Testis (tissue), 2 donors: ENCODE results near the gene ERVFRD-1.

Experiments used
- CTCF ChIP-seq, 3 experiments: fragments of 450-650 bp in 2 of 3; fragments of 200-600 bp in 1 of 3; sonication (generic) in 1 of 3; IDR thresholded peaks; one replicate each; pipeline ENCODE4 v1.5.1; 2016 to 2019; ENCODE audit warnings: antibody characterized with exemption in 3 of 3, mild to moderate bottlenecking in 2 of 3, moderate library complexity in 1 of 3
- POLR2A ChIP-seq: fragments of 450-650 bp; IDR thresholded peaks from one replicate; pipeline ENCODE4 v1.6.1; 2017; ENCODE audit warnings: antibody characterized with exemption, mild to moderate bottlenecking, moderate library complexity

DNA sequence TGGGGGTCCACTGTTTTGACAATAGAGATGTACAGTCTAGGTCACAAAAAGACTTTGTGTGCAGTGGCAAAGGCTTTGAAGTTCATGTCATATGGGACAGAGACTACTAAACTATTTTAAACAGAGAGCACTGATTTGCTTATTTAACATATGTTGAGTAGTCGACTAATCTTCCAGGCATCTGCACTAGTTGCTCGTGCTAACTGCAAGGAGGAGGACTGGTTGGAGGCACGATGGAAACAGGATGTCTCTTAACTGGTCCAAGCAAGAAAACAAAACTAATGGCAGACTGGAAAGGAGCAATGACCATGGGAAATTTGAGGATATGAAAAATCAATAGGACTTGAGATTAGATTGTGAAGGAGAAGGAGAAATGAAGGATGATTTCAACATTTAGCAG is 28.5 kb upstream of the ERVFRD-1 start:
- TF ChIP-seq POLR2A (no peak), CTCF (IDR thresholded peaks at IDR 0.05) (no peak)
